AG09309 (cell line): Measurements from ENCODE around the gene RASA2.

Experiments
- DNase-seq: peaks from one replicate; pipeline ENCODE4 v3.0.0-alpha.2; 2010; ENCODE audit warnings: low read depth
- H3K4me3 ChIP-seq: 2 replicates; pipeline ENCODE4 v1.5.1; 2011; ENCODE audit warnings: mild to moderate bottlenecking, low read depth, low read length, moderate library complexity; ENCODE audit not compliant: control insufficient read depth
- CTCF ChIP-seq: IDR thresholded peaks from 2 replicates; pipeline ENCODE4 v1.5.1; 2011; ENCODE audit warnings: mild to moderate bottlenecking, low read depth, low read length, inconsistent platforms; ENCODE audit not compliant: insufficient read depth, control insufficient read depth; ENCODE audit errors: missing control alignments

Gene RASA2

GRCh38 chr3:141538568-141539240, 51.9 kb downstream of the RASA2 start:
- no peak overlapping the region for H3K4me3 ChIP-seq
- no peak for TF ChIP-seq CTCF
- DNase-seq = no peak

GRCh38 chr3:141539431-141540187, 52.8 kb downstream of the RASA2 start:
- no peak for TF ChIP-seq CTCF
- DNase-seq = no peak
- H3K4me3 ChIP-seq = no peak overlapping the region

- TF ChIP-seq CTCF = no peak
- DNase-seq = no peak
- no peak overlapping the region for H3K4me3 ChIP-seq
These were observed 53.7 kb downstream of the RASA2 start for GRCh38 chr3:141540531-141540930.

GRCh38 chr3:141542202-141542969, 55.6 kb downstream of the RASA2 start:
- H3K4me3 ChIP-seq = no peak overlapping the region
- no peak for DNase-seq
- no peak for TF ChIP-seq CTCF

- no peak for DNase-seq
- TF ChIP-seq CTCF = no peak
- no peak overlapping the region for H3K4me3 ChIP-seq
These were observed 56.2 kb downstream of the RASA2 start for GRCh38 chr3:141542989-141543388.

GRCh38 chr3:141544697-141545096, 57.9 kb downstream of the RASA2 start:
- no peak overlapping the region for H3K4me3 ChIP-seq
- TF ChIP-seq CTCF = no peak
- no peak for DNase-seq
